ENCODE results near the gene PET117.
"Not testable (repeated sequence)": the region's sequence is repeated elsewhere in the genome, so short reads cannot be mapped to it uniquely, and the experiment has no call there.

The PET117 gene, protein sequence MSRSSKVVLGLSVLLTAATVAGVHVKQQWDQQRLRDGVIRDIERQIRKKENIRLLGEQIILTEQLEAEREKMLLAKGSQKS

GRCh38 chr20:18137412-18138265 is at the start of gene PET117, which contains the start of gene KAT14:
TSS of gene PET117 (plus strand) at chr20:18137863. CDS start at chr20:18137956, 93 bp downstream.
TSS of gene KAT14 (plus strand) at chr20:18137863. CDS start at chr20:18142661, 4,798 bp downstream.
- peak; percentile 74 for DNase-seq (ENCODE audit: low read depth)
- TF ChIP-seq, protein P1, sequence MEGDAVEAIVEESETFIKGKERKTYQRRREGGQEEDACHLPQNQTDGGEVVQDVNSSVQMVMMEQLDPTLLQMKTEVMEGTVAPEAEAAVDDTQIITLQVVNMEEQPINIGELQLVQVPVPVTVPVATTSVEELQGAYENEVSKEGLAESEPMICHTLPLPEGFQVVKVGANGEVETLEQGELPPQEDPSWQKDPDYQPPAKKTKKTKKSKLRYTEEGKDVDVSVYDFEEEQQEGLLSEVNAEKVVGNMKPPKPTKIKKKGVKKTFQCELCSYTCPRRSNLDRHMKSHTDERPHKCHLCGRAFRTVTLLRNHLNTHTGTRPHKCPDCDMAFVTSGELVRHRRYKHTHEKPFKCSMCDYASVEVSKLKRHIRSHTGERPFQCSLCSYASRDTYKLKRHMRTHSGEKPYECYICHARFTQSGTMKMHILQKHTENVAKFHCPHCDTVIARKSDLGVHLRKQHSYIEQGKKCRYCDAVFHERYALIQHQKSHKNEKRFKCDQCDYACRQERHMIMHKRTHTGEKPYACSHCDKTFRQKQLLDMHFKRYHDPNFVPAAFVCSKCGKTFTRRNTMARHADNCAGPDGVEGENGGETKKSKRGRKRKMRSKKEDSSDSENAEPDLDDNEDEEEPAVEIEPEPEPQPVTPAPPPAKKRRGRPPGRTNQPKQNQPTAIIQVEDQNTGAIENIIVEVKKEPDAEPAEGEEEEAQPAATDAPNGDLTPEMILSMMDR (IDR thresholded peaks at IDR 0.05; ENCODE audit: control insufficient read depth, extremely low read depth, insufficient read depth) = no peak
- peak within 1 kb of the TSS; percentile 87 for H3K4me3 ChIP-seq (ENCODE audit: low read depth, low read length)

GRCh38 chr20:18088298-18088697 is 49.4 kb upstream of the PET117 start:
- not testable (repeated sequence) for DNase-seq (ENCODE audit: low read depth); H3K4me3 ChIP-seq (ENCODE audit: low read depth, low read length)

GRCh38 chr20:18088841-18089240 is 48.8 kb upstream of the PET117 start:
- not testable (repeated sequence) for H3K4me3 ChIP-seq (ENCODE audit: low read depth, low read length); DNase-seq (ENCODE audit: low read depth)

DNA sequence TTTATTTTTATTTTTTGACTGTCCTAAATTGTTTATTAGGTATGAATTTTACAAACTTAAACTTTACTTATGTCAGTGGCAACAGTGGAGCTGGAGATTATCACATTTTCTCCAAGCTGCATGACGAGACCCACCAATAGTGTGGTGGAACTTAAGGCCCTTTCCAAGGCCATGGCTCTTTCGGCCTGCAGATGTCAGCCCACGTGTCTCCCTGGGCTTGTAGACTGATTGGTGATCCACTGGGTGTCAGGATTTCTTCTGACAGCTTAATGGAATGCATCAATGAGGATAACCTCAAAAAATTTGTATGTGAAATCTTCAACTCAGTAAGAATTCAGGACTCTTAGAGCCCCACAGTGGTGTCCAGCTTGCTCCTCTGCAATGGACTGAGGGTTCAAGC is 47.6 kb upstream of the PET117 start:
- no peak overlapping the region for H3K4me3 ChIP-seq (ENCODE audit: low read depth, low read length)
- DNase-seq (ENCODE audit: low read depth) = no peak
- TF ChIP-seq, protein P1 (IDR thresholded peaks at IDR 0.05; ENCODE audit: control insufficient read depth, extremely low read depth, insufficient read depth) = no peak

DNA sequence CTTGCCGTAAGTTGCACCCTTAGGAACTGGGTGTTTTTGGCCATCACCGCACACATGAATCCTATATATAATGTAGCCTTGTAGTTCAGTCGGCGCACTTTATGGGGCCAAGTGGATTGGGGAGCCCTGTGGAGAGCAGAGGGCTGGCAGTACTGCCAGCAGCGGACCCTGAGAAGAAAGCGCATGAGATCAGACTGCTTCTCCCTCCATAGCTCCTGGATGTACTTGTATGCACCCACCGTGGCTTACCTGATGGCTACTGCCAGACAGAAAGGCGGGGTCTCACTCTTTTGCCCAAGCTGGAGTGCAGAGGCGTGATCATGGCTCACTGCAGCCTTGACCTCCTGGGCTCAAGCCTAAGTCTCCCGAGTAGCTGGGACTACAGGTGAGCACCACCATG is 47.2 kb upstream of the PET117 start:
- TF ChIP-seq, protein P1 (IDR thresholded peaks at IDR 0.05; ENCODE audit: control insufficient read depth, extremely low read depth, insufficient read depth) = no peak
- DNase-seq (ENCODE audit: low read depth) = no peak
- no peak overlapping the region for H3K4me3 ChIP-seq (ENCODE audit: low read depth, low read length)

DNA sequence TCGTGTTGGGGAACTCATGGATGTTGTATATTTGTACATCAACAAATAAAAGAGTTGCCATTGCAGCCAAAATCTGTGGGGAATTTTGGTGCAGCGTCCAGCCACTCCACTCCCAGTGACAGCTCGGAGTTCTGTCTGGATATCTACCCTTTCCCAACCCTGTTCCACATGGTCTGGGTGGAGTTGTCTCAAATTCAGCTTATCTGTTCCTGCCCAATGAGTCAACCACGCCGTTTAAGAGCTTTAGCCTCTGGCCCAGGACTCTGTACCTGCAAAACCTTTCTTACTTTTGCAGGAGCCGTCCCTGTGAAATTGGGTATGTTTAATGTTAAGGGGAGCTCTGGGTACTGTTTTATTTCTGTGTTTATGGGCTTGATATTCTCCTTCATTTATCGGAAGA is 46.0 kb upstream of the PET117 start:
- H3K4me3 ChIP-seq (ENCODE audit: low read depth, low read length) = no peak overlapping the region
- no peak for DNase-seq (ENCODE audit: low read depth)
- TF ChIP-seq, protein P1 (IDR thresholded peaks at IDR 0.05; ENCODE audit: control insufficient read depth, extremely low read depth, insufficient read depth) = no peak

- no peak overlapping the region for H3K4me3 ChIP-seq (ENCODE audit: low read depth, low read length)
- DNase-seq (ENCODE audit: low read depth) = no peak
- TF ChIP-seq, protein P1 (IDR thresholded peaks at IDR 0.05; ENCODE audit: control insufficient read depth, extremely low read depth, insufficient read depth) = no peak
Measured at GRCh38 chr20:18092890-18093289, 44.8 kb upstream of the PET117 start.

DNA sequence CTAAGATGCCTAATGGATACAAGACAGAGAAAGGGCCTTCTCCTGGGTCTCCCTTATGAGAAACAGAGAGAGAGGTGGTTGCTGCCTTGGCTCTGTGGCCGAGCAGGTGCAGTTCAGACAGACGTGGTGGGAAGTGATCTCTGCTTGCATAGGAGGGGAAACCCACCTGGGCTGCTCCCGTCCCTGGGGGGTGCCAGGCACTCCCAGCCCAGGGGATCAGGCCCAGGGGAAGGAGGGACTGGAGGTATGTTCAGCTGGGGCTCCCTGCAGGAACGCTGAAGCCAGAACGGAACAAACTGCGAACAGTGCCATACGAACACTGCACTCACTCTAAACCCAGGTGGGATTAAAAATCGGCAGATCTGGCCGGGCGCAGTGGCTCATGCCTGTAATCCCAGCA is 44.3 kb upstream of the PET117 start:
- TF ChIP-seq, protein P1 (IDR thresholded peaks at IDR 0.05; ENCODE audit: control insufficient read depth, extremely low read depth, insufficient read depth) = no peak
- no peak overlapping the region for H3K4me3 ChIP-seq (ENCODE audit: low read depth, low read length)
- DNase-seq (ENCODE audit: low read depth) = no peak
